Mucosa of descending colon (tissue), 3 donors: ENCODE data around the gene ASCC2. TPM values are rescaled to one million over a fixed set of nuclear protein-coding genes. Genes with fewer than 3 reads are reported as not detected.
"Not testable (repeated sequence)": the region's sequence is repeated elsewhere in the genome, so short reads cannot be mapped to it uniquely, and the experiment has no call there.

ENCODE experiments used
- ATAC-seq: fragments of 200-7000 bp; cut with Tn5 transposase; one replicate; pipeline ENCODE4 v1.9.1; 2020; ENCODE audit warnings: mild to moderate bottlenecking, moderate library complexity
- DNase-seq, 3 donors: peaks; one replicate each; pipeline ENCODE4 v3.0.0-alpha.2; 2020
- H3K36me3 ChIP-seq: fragments of 200-600 bp; one replicate; pipeline ENCODE4 v1.8.0; 2021; ENCODE audit warnings: low read depth, mild to moderate bottlenecking
- H3K4me1 ChIP-seq: fragments of 200-600 bp; one replicate; pipeline ENCODE4 v1.8.0; 2021; ENCODE audit warnings: low read depth, mild to moderate bottlenecking
- H3K4me3 ChIP-seq: fragments of 200-600 bp; one replicate; pipeline ENCODE4 v1.8.0; 2021; ENCODE audit warnings: mild to moderate bottlenecking
- H3K9me3 ChIP-seq: fragments of 200-600 bp; one replicate; pipeline ENCODE4 v1.8.0; 2021; ENCODE audit warnings: mild to moderate bottlenecking
- CTCF ChIP-seq: fragments of 200-600 bp; IDR thresholded peaks from one replicate; pipeline ENCODE4 v1.8.0; 2022; ENCODE audit warnings: antibody characterized with exemption, mild to moderate bottlenecking
- intact Hi-C, 2 donors: fragments of 100-400 bp; cut with DNase I in 1 of 2; cut with micrococcal nuclease in 1 of 2; formaldehyde crosslinking; loops; one replicate each; pipeline versions ENCODE4 v1.11.0 to v1.11.1; 2022; cut with DNase I, micrococcal nuclease
- total RNA-seq, 3 donors: library from RNA; stranded (reverse); fragmentation: NEBNext Ultra II Directional in 2 of 3; extraction: Animal tissue kit (Norgen Biotek cat#: 25700) in 2 of 3; gene quantifications; one replicate each; pipeline versions ENCODE4 v1.2.1 to v1.2.4, GENCODE V29; 2021 to 2023
- donor health status: DM: no; HTN: no; CAD: no; lungs with moderate emphysema.
- donor health status: DM: no; HTN: no; CAD: no.
- donor health status: DM: no; HTN: yes; CAD: no.

Gene ASCC2
- total RNA-seq, 3 donors from 2014 or later: 61.3 to 81.0 (median 63.5) TPM

- H3K9me3 ChIP-seq: no peaks in the 10 kb centered on the region
- no peak for TF ChIP-seq CTCF
- DNase-seq: no peak
- ATAC-seq: no peak
- peak overlapping the region; percentile 79 for H3K4me3 ChIP-seq
- peaks cover 15% of the 10 kb centered on the region for H3K4me1 ChIP-seq
- intact Hi-C loops: no loop called here
- H3K36me3 ChIP-seq: no peaks in the 10 kb centered on the region
Observed at GRCh38 chr22:29838599-29838956, 504 bp upstream of the ASCC2 start.

GRCh38 chr22:29836791-29837370 is 1.2 kb downstream of the ASCC2 start:
- DNase-seq, intact Hi-C loops, H3K36me3 ChIP-seq, H3K4me3 ChIP-seq, H3K9me3 ChIP-seq, ATAC-seq: not testable (repeated sequence)
- peaks cover 15% of the 10 kb centered on the region for H3K4me1 ChIP-seq

- no peak overlapping the region for H3K4me3 ChIP-seq
- TF ChIP-seq CTCF: no peak
- H3K4me1 ChIP-seq: peaks cover 15% of the 10 kb centered on the region
- no peaks in the 10 kb centered on the region for H3K36me3 ChIP-seq
- intact Hi-C loops: no loop called here
- ATAC-seq: no peak
- no peak for DNase-seq
- no peaks in the 10 kb centered on the region for H3K9me3 ChIP-seq
Observed at GRCh38 chr22:29834046-29834445, 4.0 kb downstream of the ASCC2 start.

- no peak for TF ChIP-seq CTCF
- ATAC-seq (no peak), DNase-seq (no peak)
- no peaks in the 10 kb centered on the region for H3K36me3 ChIP-seq
- H3K4me1 ChIP-seq: peaks cover 15% of the 10 kb centered on the region
- H3K4me3 ChIP-seq: no peak overlapping the region
- H3K9me3 ChIP-seq: no peaks in the 10 kb centered on the region
- intact Hi-C loops: no loop called here
Observed at GRCh38 chr22:29833392-29833965, 4.6 kb downstream of the ASCC2 start.

- DNase-seq (no peak), ATAC-seq (no peak)
- Histone ChIP-seq H3K9me3 (no peaks in the 10 kb centered on the region), H3K4me1 (peaks cover 9% of the 10 kb centered on the region), H3K4me3 (no peak overlapping the region), H3K36me3 (no peaks in the 10 kb centered on the region)
- intact Hi-C loops: no loop called here
- no peak for TF ChIP-seq CTCF
Observed at GRCh38 chr22:29831958-29832357, 6.1 kb downstream of the ASCC2 start.

GRCh38 chr22:29831186-29831921 is 6.7 kb downstream of the ASCC2 start:
- no peak for ATAC-seq
- Histone ChIP-seq H3K4me1 (peaks cover 4% of the 10 kb centered on the region), H3K9me3 (no peaks in the 10 kb centered on the region), H3K4me3 (no peak overlapping the region), H3K36me3 (no peaks in the 10 kb centered on the region)
- DNase-seq: no peak
- intact Hi-C loops: no loop called here
- TF ChIP-seq CTCF: no peak
